Measurements from ENCODE around the gene DIAPH2.
"Not testable (repeated sequence)": the region's sequence is repeated elsewhere in the genome, so short reads cannot be mapped to it uniquely, and the experiment has no call there.

The DIAPH2 gene

GRCh38 chrX:96824166-96824565 is 139.5 kb downstream of the DIAPH2 start:
- DNase-seq (ENCODE audit: low read depth, low spot score), result no peak

GRCh38 chrX:96833333-96833732 is 148.7 kb downstream of the DIAPH2 start:
- no peak for DNase-seq (ENCODE audit: low read depth, low spot score)

DNA sequence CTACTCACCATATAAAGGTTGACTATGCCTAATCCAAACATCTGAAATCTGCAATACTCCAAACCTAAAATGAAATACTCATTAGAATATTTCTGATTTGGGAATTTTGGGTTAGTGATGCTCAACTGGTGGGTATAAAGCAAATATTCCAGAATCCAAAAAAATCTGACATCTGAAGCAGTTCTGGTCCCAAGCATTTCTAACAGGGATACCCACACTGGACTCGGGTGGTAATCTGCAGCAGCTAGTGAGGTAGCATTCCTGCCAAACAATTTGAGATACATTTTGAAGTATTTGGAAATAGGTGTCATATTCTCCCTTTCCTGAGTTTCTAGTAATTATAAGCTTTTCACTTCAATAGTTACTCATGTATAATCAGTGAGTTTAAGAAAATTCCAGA is 149.5 kb downstream of the DIAPH2 start:
- DNase-seq (ENCODE audit: low read depth, low spot score), result no peak

GRCh38 chrX:96835660-96836289 is 151.1 kb downstream of the DIAPH2 start:
- DNase-seq (ENCODE audit: low read depth, low spot score), result no peak

DNA sequence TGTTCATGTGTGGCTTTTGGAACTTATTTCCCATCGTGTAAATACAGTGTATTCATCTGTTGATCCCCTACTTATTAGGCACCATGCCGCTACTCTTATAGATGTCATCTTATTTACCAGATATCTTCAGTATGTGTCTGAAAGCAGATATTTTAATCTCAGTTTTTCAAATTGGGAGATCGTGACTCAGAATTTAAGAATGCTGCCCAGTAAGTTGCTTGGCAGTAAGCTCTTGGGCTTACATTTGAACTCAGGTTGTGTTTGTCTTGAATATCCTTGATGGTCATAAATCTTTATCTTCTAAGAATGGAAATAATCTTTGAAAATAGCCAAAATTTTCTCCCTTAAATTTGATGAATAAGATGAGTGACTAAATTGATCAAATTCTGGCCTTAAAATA is 153.2 kb downstream of the DIAPH2 start:
- no peak for DNase-seq (ENCODE audit: low read depth, low spot score)

GRCh38 chrX:96838537-96838936 is 153.9 kb downstream of the DIAPH2 start:
- no peak for DNase-seq (ENCODE audit: low read depth, low spot score)

GRCh38 chrX:96841325-96841724 is 156.7 kb downstream of the DIAPH2 start:
- DNase-seq (ENCODE audit: low read depth, low spot score), result no peak

DNA sequence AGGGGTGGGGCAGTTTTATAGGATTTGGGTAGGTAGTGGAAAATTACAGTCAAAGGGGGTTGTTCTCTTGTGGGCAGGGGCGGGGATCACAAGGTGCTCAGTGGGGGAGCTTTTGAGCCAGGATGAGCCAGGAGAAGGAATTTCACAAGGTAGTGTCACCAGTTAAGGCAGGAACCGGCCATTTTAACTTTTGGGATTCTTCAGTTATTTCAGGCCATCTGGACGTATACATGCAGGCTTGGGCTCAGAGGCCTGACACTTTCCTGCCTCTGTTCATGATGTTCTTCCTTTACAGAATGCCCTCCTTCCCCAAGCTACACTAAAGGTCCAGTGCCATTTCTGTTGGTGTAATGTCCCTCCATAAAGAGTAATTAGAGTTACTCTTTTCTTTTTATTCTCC is 157.2 kb downstream of the DIAPH2 start:
- not testable (repeated sequence) for DNase-seq (ENCODE audit: low read depth, low spot score)

DNA sequence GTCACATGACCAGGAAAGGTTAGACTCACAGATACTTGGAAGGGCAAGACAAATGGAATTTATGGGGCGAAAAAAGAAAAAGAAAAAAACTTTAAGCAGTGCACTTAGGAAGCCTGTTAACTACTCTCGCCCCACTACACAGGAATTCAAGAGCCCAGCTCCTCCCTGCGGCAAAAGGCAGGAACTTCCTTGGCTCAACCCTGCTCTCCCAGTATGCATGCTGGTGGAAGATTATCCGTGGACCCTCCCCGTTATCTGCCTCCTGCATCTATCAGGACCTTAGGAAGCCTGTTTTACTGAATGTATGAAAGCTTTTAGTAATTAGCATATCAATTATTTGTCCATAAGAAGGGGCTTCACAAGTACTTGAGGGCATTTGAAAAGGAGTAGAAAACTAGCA is 158.9 kb downstream of the DIAPH2 start:
- DNase-seq (ENCODE audit: low read depth, low spot score), result no peak

DNA sequence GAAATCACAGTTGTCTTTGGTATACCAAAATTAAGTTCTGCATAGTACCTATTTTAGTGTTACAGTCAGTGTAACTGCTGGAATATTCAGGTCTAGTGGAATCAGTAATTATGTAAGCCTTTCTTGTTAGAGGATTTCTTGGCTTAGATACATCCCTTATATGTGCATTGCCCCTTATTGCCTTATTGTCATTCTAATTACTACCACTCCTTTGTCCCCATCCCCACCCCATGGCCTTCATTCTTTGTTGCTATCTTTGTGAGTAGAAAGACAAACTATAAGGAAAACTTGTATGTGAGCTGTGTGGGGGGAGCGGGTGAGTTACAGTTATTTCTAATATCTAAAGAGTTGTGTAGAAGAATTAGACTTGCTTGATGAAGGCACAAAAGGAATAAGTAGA is 162.2 kb downstream of the DIAPH2 start:
- DNase-seq (ENCODE audit: low read depth, low spot score), result no peak

DNA sequence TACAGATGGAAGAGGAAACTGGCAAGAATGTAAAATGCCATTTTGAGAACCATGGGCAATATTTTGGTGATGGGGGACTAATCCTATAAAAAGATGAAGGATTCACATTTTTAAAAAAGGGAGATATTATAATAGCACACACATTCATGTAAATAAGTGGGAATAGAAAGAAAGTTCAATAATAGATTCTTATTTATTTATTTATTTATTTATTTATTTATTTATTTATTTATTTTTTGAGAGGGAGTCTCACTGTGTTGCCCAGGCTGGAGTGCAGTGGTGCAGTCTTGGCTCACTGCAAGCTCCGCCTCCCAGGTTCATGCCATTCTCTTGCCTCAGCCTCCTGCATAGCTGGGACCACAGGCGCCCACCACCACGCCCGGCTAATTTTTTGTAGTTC is 174.8 kb downstream of the DIAPH2 start:
- not testable (repeated sequence) for DNase-seq (ENCODE audit: low read depth, low spot score)

DNA sequence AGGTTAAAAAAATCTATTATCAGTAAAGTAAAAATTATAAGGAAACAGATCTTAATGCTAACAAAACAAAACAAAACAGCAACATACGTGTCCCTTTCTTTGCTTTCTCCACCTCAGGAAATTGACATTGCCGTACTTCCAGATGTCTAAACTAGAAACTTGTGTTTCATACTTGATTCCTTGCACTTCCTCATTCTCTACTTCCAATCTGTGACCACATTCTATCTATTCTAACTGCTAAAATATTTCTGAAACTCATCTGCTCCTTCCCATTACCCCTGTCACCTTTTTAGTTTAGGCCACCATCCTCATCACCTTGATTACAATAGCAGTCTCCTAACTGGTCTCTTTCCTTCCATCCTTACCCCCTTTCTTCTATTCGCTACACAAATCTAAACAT is 176.6 kb downstream of the DIAPH2 start:
- no peak for DNase-seq (ENCODE audit: low read depth, low spot score)

- DNase-seq (ENCODE audit: low read depth, low spot score), result no peak
Observed at GRCh38 chrX:96861661-96862060, 177.0 kb downstream of the DIAPH2 start.

DNA sequence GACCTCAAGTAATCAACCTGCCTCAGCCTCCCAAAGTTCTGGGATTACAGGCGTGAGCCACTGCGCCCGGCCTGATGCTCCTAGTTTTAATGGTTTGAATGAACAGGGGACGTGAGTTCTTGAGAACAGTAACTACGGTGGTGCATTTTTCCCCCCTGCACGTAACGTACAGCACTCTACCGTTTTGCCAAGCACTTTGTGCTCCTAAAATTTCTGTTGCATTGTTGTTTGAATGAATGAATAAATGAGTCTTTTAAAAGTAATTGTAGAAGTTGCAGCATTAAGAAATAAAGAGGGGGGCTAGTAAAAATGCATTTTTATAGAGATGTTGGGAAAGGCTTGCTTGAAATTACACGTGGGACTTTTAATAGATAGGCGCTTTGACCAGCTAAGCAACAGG is 199.0 kb downstream of the DIAPH2 start, which contains the start of gene RPA4:
Gene RPA4 (plus strand): TSS at position 301 of the 400 bp plus-strand sequence. CDS start 403 bp downstream, outside the sequence.
- DNase-seq (ENCODE audit: low read depth, low spot score), result no peak

DNA sequence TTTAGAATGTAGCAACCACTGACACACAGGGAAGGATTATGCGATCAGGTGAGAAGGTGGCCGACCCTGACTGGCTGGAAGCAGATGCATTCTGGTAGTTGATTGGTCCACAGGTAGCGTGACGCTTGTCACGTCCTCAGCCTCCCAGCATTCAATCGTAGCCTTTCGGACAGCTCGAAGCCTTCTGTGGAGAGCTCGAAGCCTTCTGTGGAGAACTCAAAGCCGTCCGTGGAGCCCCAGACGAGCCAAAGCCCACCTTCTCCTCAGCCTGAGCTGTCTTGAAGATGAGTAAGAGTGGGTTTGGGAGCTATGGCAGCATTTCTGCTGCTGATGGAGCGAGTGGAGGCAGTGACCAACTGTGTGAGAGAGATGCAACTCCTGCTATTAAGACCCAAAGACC is 199.4 kb downstream of the DIAPH2 start:
- no peak for DNase-seq (ENCODE audit: low read depth, low spot score)

DNA sequence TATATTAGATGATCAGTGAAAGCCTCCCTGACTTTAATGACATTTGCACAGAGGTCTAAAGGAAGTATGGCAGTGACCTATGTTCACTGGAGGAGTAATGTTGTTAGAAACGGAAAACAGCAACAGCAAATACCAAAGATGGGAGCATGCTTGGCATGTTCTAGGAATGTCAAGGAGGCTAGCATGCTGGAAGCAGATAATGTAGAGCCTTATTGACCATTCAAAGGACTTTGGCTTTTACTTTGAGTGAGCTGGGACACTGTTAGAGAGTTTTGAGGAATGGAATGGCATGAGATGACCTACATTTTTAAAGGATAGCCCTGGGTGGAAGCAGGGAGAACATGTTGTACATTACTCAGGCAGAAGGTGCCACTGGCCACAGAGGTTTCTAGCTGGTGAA is 205.1 kb downstream of the DIAPH2 start:
- DNase-seq (ENCODE audit: low read depth, low spot score), result no peak

DNA sequence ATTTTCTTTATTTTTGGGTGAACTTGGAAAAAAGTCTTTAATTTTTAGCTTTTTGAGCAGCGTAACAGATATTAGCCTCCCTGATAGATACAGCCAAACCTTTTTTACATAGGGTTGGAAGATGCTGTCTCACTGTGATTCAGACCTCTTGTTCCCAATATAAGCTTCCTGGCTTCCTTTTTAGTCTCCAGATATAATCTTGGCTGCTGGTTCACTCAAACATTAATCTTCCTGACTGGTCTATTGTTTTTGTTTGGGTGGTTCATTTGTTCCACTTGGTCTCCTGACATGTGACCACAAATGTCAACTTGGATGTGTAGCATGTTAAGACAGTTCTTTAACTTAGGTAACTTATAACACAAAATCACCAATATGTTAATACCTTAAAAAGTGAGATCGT is 222.1 kb downstream of the DIAPH2 start:
- DNase-seq (ENCODE audit: low read depth, low spot score), result no peak

DNA sequence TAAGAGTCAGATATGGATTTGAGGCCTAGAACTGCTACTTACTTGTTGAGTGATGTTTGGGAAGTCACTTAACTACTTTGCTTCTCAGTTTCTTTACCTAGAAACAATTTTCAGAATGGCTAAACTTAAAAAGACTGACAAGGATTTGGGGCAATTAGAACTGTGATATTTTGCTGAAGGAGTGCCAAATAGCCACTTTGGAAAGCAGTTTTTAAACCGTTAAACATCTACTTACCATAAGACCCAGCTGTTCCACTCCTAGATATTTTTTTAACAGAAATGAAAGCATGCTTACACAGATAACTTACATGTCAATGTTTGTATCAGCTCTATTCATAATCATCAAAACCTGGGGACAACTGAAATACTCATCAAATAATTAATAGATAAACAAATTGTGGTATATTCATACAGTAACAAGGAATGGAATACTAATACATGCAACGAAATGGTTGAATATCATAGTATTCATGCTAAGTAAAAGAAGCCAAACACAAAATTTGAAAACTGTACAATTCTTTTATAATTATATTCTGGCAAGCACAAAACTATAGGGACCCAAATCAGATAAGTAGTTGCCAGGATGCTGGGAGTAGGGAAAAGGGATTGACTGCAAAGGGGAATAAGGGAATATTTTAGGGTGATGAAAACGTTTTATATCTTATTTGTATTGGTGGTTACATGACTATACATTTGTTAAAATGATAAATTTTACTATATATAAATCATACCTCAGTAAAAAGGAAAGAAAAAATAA is 223.1 kb downstream of the DIAPH2 start:
- DNase-seq (ENCODE audit: low read depth, low spot score), result no peak

DNA sequence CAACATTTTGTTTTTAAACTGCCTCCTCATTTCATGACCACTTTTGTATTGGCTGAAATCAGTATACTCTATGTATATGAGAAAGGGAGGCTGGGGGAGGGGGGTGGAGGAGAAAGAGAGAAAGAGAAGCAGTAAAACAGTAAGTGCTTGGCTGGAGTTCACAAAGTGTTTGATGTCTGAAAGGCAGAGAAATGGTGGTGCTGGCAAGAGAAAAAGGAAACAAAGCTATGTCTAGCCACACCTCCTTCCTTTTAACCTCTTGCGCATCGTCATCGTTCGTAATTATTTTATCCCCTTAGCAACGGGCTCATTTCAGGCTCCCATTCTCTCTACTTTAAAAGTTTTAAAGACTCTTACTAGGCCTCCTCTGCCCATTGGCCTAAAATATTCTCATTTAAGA is 224.6 kb downstream of the DIAPH2 start:
- DNase-seq (ENCODE audit: low read depth, low spot score), result no peak

GRCh38 chrX:96918864-96919263 is 234.2 kb downstream of the DIAPH2 start:
- no peak for DNase-seq (ENCODE audit: low read depth, low spot score)

DNA sequence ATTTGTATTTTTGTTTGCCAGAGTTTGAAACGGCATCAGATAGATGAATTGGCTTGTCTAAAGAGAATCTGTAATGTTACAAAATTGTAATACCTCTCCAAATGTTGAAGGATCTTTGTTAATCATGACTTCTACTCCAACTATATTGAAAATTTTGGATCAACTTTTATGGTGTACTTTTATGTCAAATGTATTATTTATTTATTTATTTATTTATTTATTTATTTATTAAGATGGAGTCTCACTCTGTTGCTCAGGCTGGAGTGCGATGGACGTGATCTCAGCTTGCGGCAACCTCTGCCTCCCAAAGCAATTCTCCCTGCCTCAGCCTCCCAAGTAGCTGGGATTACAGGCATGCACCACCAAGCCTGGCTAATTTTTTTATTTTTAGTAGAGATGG is 235.0 kb downstream of the DIAPH2 start:
- no peak for DNase-seq (ENCODE audit: low read depth, low spot score)

- DNase-seq (ENCODE audit: low read depth, low spot score), result no peak
Observed at GRCh38 chrX:96924581-96924980, 239.9 kb downstream of the DIAPH2 start.

GRCh38 chrX:96929036-96929435 is 244.4 kb downstream of the DIAPH2 start:
- no peak for DNase-seq (ENCODE audit: low read depth, low spot score)

Measured in activated naive CD8-positive, alpha-beta T cell treated with anti-CD3 and anti-CD28 coated beads, Interleukin-2, amount 50 U/mL, for 16 hours (primary cell).